Measurements from ENCODE around the gene MRGPRF.

GRCh38 chr11:68955607-68955958 lies 57.5 kb downstream of the MRGPRF start:
- TF ChIP-seq POLR2A (IDR thresholded peaks at IDR 0.05; ENCODE audit: low read depth, low read length) (no peak), POLR2AphosphoS5 (IDR thresholded peaks at IDR 0.05; ENCODE audit: low read depth, low read length) (no peak), TAF1 (IDR thresholded peaks at IDR 0.05; ENCODE audit: borderline replicate concordance, low read depth, low read length) (no peak)
